Measurements from ENCODE around the gene DNAJC25.

GRCh38 chr9:111683392-111683791, 52.3 kb downstream of the DNAJC25 start:
- TF ChIP-seq CTCF (IDR thresholded peaks at IDR 0.05) (no peak), POLR2A (IDR thresholded peaks at IDR 0.05) (no peak)
